Stomach (tissue), 4 donors: ENCODE measurements around the gene SRCIN1.

Experiments used
- POLR2A ChIP-seq, 4 donors: fragments of 450-650 bp; IDR thresholded peaks; one replicate each; pipeline ENCODE4 v1.6.1; 2016; ENCODE audit warnings: antibody characterized with exemption in 4 of 4, control low read depth in 2 of 4, mild to moderate bottlenecking in 1 of 4, moderate library complexity in 1 of 4
- TF ChIP-seq, protein P1 (sequence below), 7 experiments: fragments of 450-650 bp in 4 of 7; fragments of 200-600 bp in 3 of 7; sonication (generic) in 3 of 7; IDR thresholded peaks; one replicate each; pipeline ENCODE4 v1.5.1; 2016 to 2019; ENCODE audit warnings: antibody characterized with exemption in 7 of 7, control low read depth in 2 of 7, mild to moderate bottlenecking in 1 of 7

GRCh38 chr17:38588788-38589174 lies 17.0 kb downstream of the SRCIN1 start:
- TF ChIP-seq, protein P1, sequence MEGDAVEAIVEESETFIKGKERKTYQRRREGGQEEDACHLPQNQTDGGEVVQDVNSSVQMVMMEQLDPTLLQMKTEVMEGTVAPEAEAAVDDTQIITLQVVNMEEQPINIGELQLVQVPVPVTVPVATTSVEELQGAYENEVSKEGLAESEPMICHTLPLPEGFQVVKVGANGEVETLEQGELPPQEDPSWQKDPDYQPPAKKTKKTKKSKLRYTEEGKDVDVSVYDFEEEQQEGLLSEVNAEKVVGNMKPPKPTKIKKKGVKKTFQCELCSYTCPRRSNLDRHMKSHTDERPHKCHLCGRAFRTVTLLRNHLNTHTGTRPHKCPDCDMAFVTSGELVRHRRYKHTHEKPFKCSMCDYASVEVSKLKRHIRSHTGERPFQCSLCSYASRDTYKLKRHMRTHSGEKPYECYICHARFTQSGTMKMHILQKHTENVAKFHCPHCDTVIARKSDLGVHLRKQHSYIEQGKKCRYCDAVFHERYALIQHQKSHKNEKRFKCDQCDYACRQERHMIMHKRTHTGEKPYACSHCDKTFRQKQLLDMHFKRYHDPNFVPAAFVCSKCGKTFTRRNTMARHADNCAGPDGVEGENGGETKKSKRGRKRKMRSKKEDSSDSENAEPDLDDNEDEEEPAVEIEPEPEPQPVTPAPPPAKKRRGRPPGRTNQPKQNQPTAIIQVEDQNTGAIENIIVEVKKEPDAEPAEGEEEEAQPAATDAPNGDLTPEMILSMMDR (IDR thresholded peaks at IDR 0.05): no peak
- TF ChIP-seq POLR2A (IDR thresholded peaks at IDR 0.05): no peak
